Lower lobe of right lung (tissue), 2 donors: ENCODE measurements around the gene ARFRP1. TPM values are rescaled to one million over a fixed set of nuclear protein-coding genes. Genes with fewer than 3 reads are reported as not detected.

Source experiments
- ATAC-seq, 2 donors: fragments of 200-7000 bp; cut with Tn5 transposase; one replicate each; pipeline ENCODE4 v1.9.1; 2020 to 2022; ENCODE audit warnings: mild to moderate bottlenecking in 2 of 2, moderate library complexity in 2 of 2
- DNase-seq: peaks from one replicate; pipeline ENCODE4 v3.0.0-alpha.2; 2020
- H3K27ac ChIP-seq: fragments of 200-600 bp; one replicate; pipeline ENCODE4 v1.8.0; 2022
- H3K27me3 ChIP-seq: fragments of 200-600 bp; one replicate; pipeline ENCODE4 v1.8.0; 2022; ENCODE audit warnings: low read depth
- H3K36me3 ChIP-seq: fragments of 200-600 bp; one replicate; pipeline ENCODE4 v1.8.0; 2022; ENCODE audit warnings: mild to moderate bottlenecking
- H3K4me1 ChIP-seq: fragments of 200-600 bp; one replicate; pipeline ENCODE4 v1.8.0; 2022
- H3K4me3 ChIP-seq: fragments of 200-600 bp; one replicate; pipeline ENCODE4 v1.8.0; 2022; ENCODE audit warnings: mild to moderate bottlenecking
- H3K9me3 ChIP-seq: fragments of 200-600 bp; one replicate; pipeline ENCODE4 v1.8.0; 2022
- intact Hi-C: fragments of 100-400 bp; cut with DNase I; formaldehyde crosslinking; loops from one replicate; pipeline ENCODE4 v1.11.0; 2022
- total RNA-seq: library from RNA; stranded (reverse); fragmentation: NEBNext Ultra II Directional; extraction: Animal tissue kit (Norgen Biotek cat#: 25700); gene quantifications from one replicate; pipeline ENCODE4 v1.2.1, GENCODE V29; 2021
- TF ChIP-seq, protein P1 (sequence below): fragments of 200-600 bp; IDR thresholded peaks from one replicate; pipeline ENCODE4 v1.8.0; 2022; ENCODE audit warnings: antibody characterized with exemption, mild to moderate bottlenecking
- donor health status: DM: no; HTN: yes; CAD: no; lungs with severe emphysema.

The ARFRP1 gene
- total RNA-seq, 1 donor from 2014 or later = 44.3 TPM

DNA sequence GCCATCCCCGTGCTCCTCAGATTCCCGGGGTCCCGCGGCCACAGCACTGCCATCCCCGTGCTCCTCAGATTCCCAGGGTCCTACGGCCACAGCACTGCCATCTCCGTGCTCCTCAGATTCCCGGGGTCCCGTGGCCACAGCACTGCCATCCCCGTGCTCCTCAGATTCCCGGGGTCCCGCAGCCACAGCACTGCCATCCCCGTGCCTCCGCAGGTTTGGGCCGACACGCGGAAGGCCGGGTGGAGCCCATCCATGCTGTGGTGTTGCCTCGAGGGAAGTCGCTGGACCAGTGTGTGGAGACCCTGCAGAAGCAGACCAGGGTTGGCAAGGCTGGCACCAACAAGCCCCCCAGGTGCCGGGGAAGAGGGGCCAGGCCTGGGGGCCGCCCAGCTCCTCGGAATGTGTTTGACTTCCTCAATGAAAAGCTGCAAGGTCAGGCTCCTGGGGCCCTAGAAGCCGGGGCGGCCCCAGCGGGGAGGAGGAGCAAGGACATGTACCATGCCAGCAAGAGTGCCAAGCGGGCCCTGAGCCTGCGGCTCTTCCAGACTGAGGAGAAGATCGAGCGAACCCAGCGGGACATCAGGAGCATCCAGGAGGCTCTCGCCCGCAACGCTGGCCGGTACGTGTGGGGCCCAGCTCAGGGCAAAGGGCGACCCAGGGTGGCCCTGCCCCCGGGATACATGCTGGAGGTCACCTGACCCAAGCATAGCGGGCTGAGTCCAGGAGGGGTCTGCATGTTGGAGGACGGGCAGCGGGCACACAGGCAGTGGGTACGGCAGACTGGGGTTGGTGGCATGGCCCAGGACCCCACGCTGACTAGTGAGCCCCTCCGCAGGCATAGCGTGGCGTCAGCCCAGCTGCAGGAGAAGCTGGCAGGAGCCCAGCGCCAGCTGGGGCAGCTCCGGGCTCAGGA is 27.4 kb upstream of the ARFRP1 start:
- intact Hi-C loops = no loop called here
- TF ChIP-seq, protein P1, sequence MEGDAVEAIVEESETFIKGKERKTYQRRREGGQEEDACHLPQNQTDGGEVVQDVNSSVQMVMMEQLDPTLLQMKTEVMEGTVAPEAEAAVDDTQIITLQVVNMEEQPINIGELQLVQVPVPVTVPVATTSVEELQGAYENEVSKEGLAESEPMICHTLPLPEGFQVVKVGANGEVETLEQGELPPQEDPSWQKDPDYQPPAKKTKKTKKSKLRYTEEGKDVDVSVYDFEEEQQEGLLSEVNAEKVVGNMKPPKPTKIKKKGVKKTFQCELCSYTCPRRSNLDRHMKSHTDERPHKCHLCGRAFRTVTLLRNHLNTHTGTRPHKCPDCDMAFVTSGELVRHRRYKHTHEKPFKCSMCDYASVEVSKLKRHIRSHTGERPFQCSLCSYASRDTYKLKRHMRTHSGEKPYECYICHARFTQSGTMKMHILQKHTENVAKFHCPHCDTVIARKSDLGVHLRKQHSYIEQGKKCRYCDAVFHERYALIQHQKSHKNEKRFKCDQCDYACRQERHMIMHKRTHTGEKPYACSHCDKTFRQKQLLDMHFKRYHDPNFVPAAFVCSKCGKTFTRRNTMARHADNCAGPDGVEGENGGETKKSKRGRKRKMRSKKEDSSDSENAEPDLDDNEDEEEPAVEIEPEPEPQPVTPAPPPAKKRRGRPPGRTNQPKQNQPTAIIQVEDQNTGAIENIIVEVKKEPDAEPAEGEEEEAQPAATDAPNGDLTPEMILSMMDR = no peak
- H3K27ac ChIP-seq = no peak overlapping the region
- H3K4me1 ChIP-seq = peaks cover 28% of the 10 kb centered on the region
- H3K9me3 ChIP-seq = no peaks in the 10 kb centered on the region
- DNase-seq (no peak), ATAC-seq (no peak)
- no peak overlapping the region for H3K4me3 ChIP-seq
- H3K36me3 ChIP-seq = peaks cover 39% of the 10 kb centered on the region
- no peaks in the 10 kb centered on the region for H3K27me3 ChIP-seq

- peaks cover 41% of the 10 kb centered on the region for H3K36me3 ChIP-seq
- ATAC-seq (no peak), DNase-seq (no peak)
- TF ChIP-seq, protein P1 = no peak
- H3K4me1 ChIP-seq = peaks cover 28% of the 10 kb centered on the region
- H3K9me3 ChIP-seq = no peaks in the 10 kb centered on the region
- intact Hi-C loops = no loop called here
- no peak overlapping the region for H3K27ac ChIP-seq
- no peak overlapping the region for H3K4me3 ChIP-seq
- H3K27me3 ChIP-seq = no peaks in the 10 kb centered on the region
Measured at GRCh38 chr20:63734111-63734945, 26.6 kb upstream of the ARFRP1 start.

DNA sequence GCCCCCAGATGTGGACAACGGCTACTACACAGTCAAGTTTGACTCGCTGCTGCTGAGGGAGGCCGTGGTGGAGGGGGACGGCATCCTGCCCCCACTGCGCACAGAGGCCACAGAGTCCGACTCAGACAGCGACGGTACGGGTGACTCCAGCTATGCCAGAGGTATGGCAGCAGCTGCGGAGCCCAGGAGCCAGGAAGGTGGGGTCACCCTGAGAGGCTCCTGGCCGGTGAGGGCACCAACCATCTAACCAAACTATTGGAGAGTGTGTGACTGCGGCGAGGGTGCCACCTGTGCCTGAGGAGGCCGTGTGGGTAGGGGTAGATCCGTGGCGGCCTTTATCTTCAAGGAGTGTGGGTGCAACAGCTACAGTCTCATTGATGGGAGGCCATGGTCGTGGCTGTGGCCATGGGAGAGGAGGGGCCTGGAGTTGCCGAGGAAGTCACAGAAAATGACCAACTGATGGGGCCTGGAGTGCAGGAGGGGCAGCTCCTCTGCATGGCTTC is 25.9 kb upstream of the ARFRP1 start:
- intact Hi-C loops = no loop called here
- H3K27me3 ChIP-seq = no peaks in the 10 kb centered on the region
- TF ChIP-seq, protein P1 = no peak
- DNase-seq (no peak), ATAC-seq (no peak)
- H3K36me3 ChIP-seq = peaks cover 41% of the 10 kb centered on the region
- no peak overlapping the region for H3K27ac ChIP-seq
- H3K4me1 ChIP-seq = peaks cover 26% of the 10 kb centered on the region
- H3K4me3 ChIP-seq = no peak overlapping the region
- H3K9me3 ChIP-seq = no peaks in the 10 kb centered on the region

GRCh38 chr20:63733117-63733516 is 25.3 kb upstream of the ARFRP1 start:
- Histone ChIP-seq H3K4me1 (peaks cover 26% of the 10 kb centered on the region), H3K9me3 (no peaks in the 10 kb centered on the region), H3K27ac (no peak overlapping the region), H3K36me3 (peaks cover 41% of the 10 kb centered on the region), H3K4me3 (no peak overlapping the region), H3K27me3 (no peaks in the 10 kb centered on the region)
- DNase-seq (no peak), ATAC-seq (no peak)
- intact Hi-C loops = no loop called here
- TF ChIP-seq, protein P1 = no peak

GRCh38 chr20:63732118-63733095 is 24.6 kb upstream of the ARFRP1 start:
- Histone ChIP-seq H3K4me1 (peaks cover 22% of the 10 kb centered on the region), H3K36me3 (peaks cover 41% of the 10 kb centered on the region), H3K4me3 (no peak overlapping the region), H3K27ac (no peak overlapping the region), H3K9me3 (no peaks in the 10 kb centered on the region), H3K27me3 (no peaks in the 10 kb centered on the region)
- ATAC-seq (no peak), DNase-seq (no peak)
- TF ChIP-seq, protein P1 = no peak
- intact Hi-C loops = no loop called here
